GM12873 (cell line): ENCODE data around the gene OSCAR.

Source experiments
- CTCF ChIP-seq: IDR thresholded peaks from 2 replicates; pipeline ENCODE4 v1.5.1; 2012; ENCODE audit warnings: low read depth, mild to moderate bottlenecking, moderate library complexity, low read length, control low read depth; ENCODE audit not compliant: insufficient read depth; ENCODE audit errors: missing control alignments

Gene OSCAR

GRCh38 chr19:54063350-54064116, 37.1 kb downstream of the OSCAR start, which contains the start of gene VSTM1:
Gene VSTM1 (minus strand): TSS chr19:54063897. CDS start chr19:54063777, 120 bp downstream.
- TF ChIP-seq CTCF, result no peak

- TF ChIP-seq CTCF, result no peak
Measured at GRCh38 chr19:54062643-54063042, 38.0 kb downstream of the OSCAR start.

GRCh38 chr19:54047616-54048015, 53.0 kb downstream of the OSCAR start:
- no peak for TF ChIP-seq CTCF

GRCh38 chr19:54045771-54046170, 54.8 kb downstream of the OSCAR start:
- TF ChIP-seq CTCF, result no peak
